HCT116 (cell line): ENCODE results near the gene IRAK4. TPM values are rescaled to one million over a fixed set of nuclear protein-coding genes. Genes with fewer than 3 reads are reported as not detected.

Source experiments
- ATAC-seq: fragments of 200-7000 bp; cut with Tn5 transposase; 2 replicates; pipeline ENCODE4 v1.9.1; 2020; ENCODE audit warnings: mild to moderate bottlenecking, moderate library complexity
- BruUV-seq: library from RNA; stranded (reverse); fragments of 400-500 nt; replicated peaks from 2 replicates; lab custom pipeline; 2021; lab: Mats Ljungman, UMichigan
- CTCF ChIA-PET: fragments of 300-600 bp; sonication (Branson Sonifier 250); formaldehyde crosslinking; loops from one replicate; lab custom pipeline; 2021; ENCODE audit warnings: antibody characterized with exemption; lab: Charles Lee
- POLR2A ChIA-PET: fragments of 300-600, 350-600 bp; sonication (Branson Sonifier 250); formaldehyde crosslinking; loops from one replicate; lab custom pipeline; 2021; ENCODE audit warnings: antibody characterized with exemption; lab: Charles Lee
- RAD21 ChIA-PET, 2 experiments: fragments of 300-600 bp; sonication (Branson Sonifier 250); formaldehyde crosslinking; loops; one replicate each; lab custom pipeline; 2023; ENCODE audit warnings: low total read pairs in 2 of 2; ENCODE audit not compliant: uncharacterized antibody in 2 of 2, unreplicated experiment in 2 of 2, low non-redundant PET in 1 of 2; lab: Charles Lee
- DNase-seq: peaks from one replicate; pipeline ENCODE4 v3.0.0-alpha.2; 2010; ENCODE audit warnings: low read depth, low spot score
- H2AFZ ChIP-seq: fragments of 200-600 bp; shearing (Covaris generic), sonication (generic); 2 replicates; pipeline ENCODE4 v1.6.1; 2017; ENCODE audit warnings: low read depth, mixed run types, mixed read lengths, antibody characterized with exemption, low read length; ENCODE audit not compliant: poor library complexity, severe bottlenecking
- H3K27ac ChIP-seq: 2 replicates; pipeline ENCODE4 v1.5.1; 2012; ENCODE audit warnings: low read depth, low read length
- H3K27me3 ChIP-seq: fragments of 200-600 bp; sonication (generic); 2 replicates; pipeline ENCODE4 v1.6.1; 2016; ENCODE audit warnings: mixed run types, low read length, mixed read lengths; ENCODE audit not compliant: insufficient read depth
- H3K36me3 ChIP-seq, 2 experiments: fragments of 200-500 bp in 1 of 2; fragments of 200-600 bp in 1 of 2; sonication (Bioruptor generic) in 1 of 2; sonication (generic) in 1 of 2; 2 replicates each; pipeline versions ENCODE4 v1.5.1 to v1.6.1; 2014 to 2016; ENCODE audit warnings: low read length in 2 of 2, inconsistent platforms in 1 of 2, mixed read lengths in 1 of 2, mixed run types in 1 of 2; ENCODE audit not compliant: insufficient read depth in 2 of 2, control insufficient read depth in 1 of 2
- H3K4me1 ChIP-seq, 2 experiments: fragments of 200-600 bp in 1 of 2; sonication (generic) in 1 of 2; 2 replicates each; pipeline versions ENCODE4 v1.5.1 to v1.6.1; 2012 to 2017; ENCODE audit warnings: low read length in 2 of 2, inconsistent platforms in 1 of 2, mild to moderate bottlenecking in 1 of 2, mixed read lengths in 1 of 2, mixed run types in 1 of 2, moderate library complexity in 1 of 2; ENCODE audit not compliant: insufficient read depth in 2 of 2, control insufficient read depth in 1 of 2
- H3K4me2 ChIP-seq: fragments of 200-600 bp; sonication (generic); 2 replicates; pipeline ENCODE4 v1.6.1; 2017; ENCODE audit warnings: mixed run types, low read length, mixed read lengths
- H3K4me3 ChIP-seq, 2 experiments: fragments of 200-600 bp in 1 of 2; sonication (generic) in 1 of 2; replicated peaks in 1 of 2; 2 replicates each; pipeline ENCODE4 v1.5.1; 2011 to 2016; ENCODE audit warnings: low read length in 2 of 2, control low read depth in 1 of 2, low read depth in 1 of 2, mild to moderate bottlenecking in 1 of 2, mixed read lengths in 1 of 2, mixed run types in 1 of 2
- H3K79me2 ChIP-seq: fragments of 200-600 bp; sonication (generic); 2 replicates; pipeline ENCODE4 v1.6.1; 2017; ENCODE audit warnings: mild to moderate bottlenecking, mixed run types, low read length, moderate library complexity, mixed read lengths; ENCODE audit not compliant: insufficient read depth
- H3K9ac ChIP-seq: fragments of 200-600 bp; sonication (generic); 2 replicates; pipeline ENCODE4 v1.6.1; 2016; ENCODE audit warnings: low read length, mixed read lengths
- H3K9me2 ChIP-seq: fragments of 200-600 bp; sonication (generic), shearing (Covaris generic); 2 replicates; pipeline ENCODE4 v1.6.1; 2017; ENCODE audit warnings: mixed run types, mild to moderate bottlenecking, moderate library complexity; ENCODE audit not compliant: insufficient read depth
- H3K9me3 ChIP-seq, 2 experiments: fragments of 200-500 bp in 1 of 2; fragments of 200-600 bp in 1 of 2; sonication (Bioruptor generic) in 1 of 2; sonication (generic) in 1 of 2; 2 replicates each; pipeline ENCODE4 v1.6.1; 2014 to 2017; ENCODE audit warnings: low read length in 2 of 2, mixed read lengths in 2 of 2, inconsistent platforms in 1 of 2, low read depth in 1 of 2, mild to moderate bottlenecking in 1 of 2, mixed run types in 1 of 2, moderate library complexity in 1 of 2; ENCODE audit not compliant: control insufficient read depth in 1 of 2, insufficient read depth in 1 of 2
- H4K20me1 ChIP-seq: fragments of 200-600 bp; sonication (generic), shearing (Covaris generic); 2 replicates; pipeline ENCODE4 v1.6.1; 2017; ENCODE audit warnings: mixed run types, mild to moderate bottlenecking, moderate library complexity; ENCODE audit not compliant: insufficient read depth
- CBX3 ChIP-seq: IDR thresholded peaks from 2 replicates; pipeline ENCODE4 v1.6.1; 2012; ENCODE audit warnings: low read depth
- CEBPB ChIP-seq: IDR thresholded peaks from 2 replicates; pipeline ENCODE4 v1.6.1; 2012; ENCODE audit warnings: low read depth
- CTCF ChIP-seq, 3 experiments: fragments of 200-600 bp in 1 of 3; sonication (generic) in 1 of 3; IDR thresholded peaks in 2 of 3; conservative IDR thresholded peaks in 1 of 3; 2 replicates each; pipeline ENCODE4 v1.5.1; 2012 to 2017; ENCODE audit warnings: low read depth in 2 of 3, low read length in 2 of 3, antibody characterized with exemption in 1 of 3, borderline replicate concordance in 1 of 3, control low read depth in 1 of 3, mild to moderate bottlenecking in 1 of 3, mixed read lengths in 1 of 3, mixed run types in 1 of 3, moderate library complexity in 1 of 3; ENCODE audit not compliant: insufficient read depth in 1 of 3
- EZH2 ChIP-seq: fragments of 200-600 bp; sonication (generic); IDR thresholded peaks from 2 replicates; pipeline ENCODE4 v1.6.1; 2017; ENCODE audit warnings: antibody characterized with exemption, mixed run types
- FOSL1 ChIP-seq: IDR thresholded peaks from 2 replicates; pipeline ENCODE4 v1.6.1; 2012; ENCODE audit warnings: low read depth
- JUND ChIP-seq: IDR thresholded peaks from 2 replicates; pipeline ENCODE4 v1.6.1; 2012
- REST ChIP-seq: IDR thresholded peaks from 2 replicates; pipeline ENCODE4 v1.6.1; 2012; ENCODE audit warnings: low read depth
- TCF7L2 ChIP-seq: IDR thresholded peaks from 2 replicates; pipeline ENCODE4 v1.7.0; 2011; ENCODE audit warnings: borderline replicate concordance, inconsistent platforms; ENCODE audit not compliant: insufficient read depth, insufficient read length; ENCODE audit errors: extremely low read depth
- ZNF274 ChIP-seq: fragments of 200-500 bp; sonication (Bioruptor generic); IDR thresholded peaks from 2 replicates; pipeline ENCODE4 v1.6.1; 2014; ENCODE audit warnings: mild to moderate bottlenecking, low read depth, low read length, inconsistent platforms
- intact Hi-C: fragments of 100-400 bp; cut with micrococcal nuclease; formaldehyde crosslinking; loops from 2 replicates; pipeline ENCODE4 v1.10.0; 2022
- total RNA-seq: library from RNA; stranded (reverse); gene quantifications from one replicate; pipeline ENCODE4 v1.2.1, GENCODE V29; 2021; ENCODE audit not compliant: unreplicated experiment
- TF ChIP-seq, protein P1 (sequence below): IDR thresholded peaks from 2 replicates; pipeline ENCODE4 v1.6.1; 2012

The IRAK4 gene
- total RNA-seq, 1 experiment from 2014 or later, result 6.9 TPM

GRCh38 chr12:43763769-43764168 is 5.0 kb downstream of the IRAK4 start:
- CTCF ChIA-PET, result no interaction called here
- RAD21 ChIA-PET, result no interaction called here

More at GRCh38 chr12:43763769-43764168, 5.0 kb downstream of the IRAK4 start:
- no peak overlapping the region for H2AFZ ChIP-seq
- no peaks in the 10 kb centered on the region for H3K79me2 ChIP-seq
- no peak overlapping the region for H3K4me2 ChIP-seq
- no peak overlapping the region for H3K9ac ChIP-seq
- no peak overlapping the region for H3K27ac ChIP-seq
- H3K4me1 ChIP-seq, result peaks cover 6 to 9% of the 10 kb centered on the region in 2 experiments; a peak in 3 of 4 replicates
- H3K4me3 ChIP-seq, result no peak overlapping the region
- DNase-seq (no peak), ATAC-seq (no peak)
- no TSS peak for BruUV-seq
- no peaks in the 10 kb centered on the region for H3K36me3 ChIP-seq
- no peaks in the 10 kb centered on the region for H3K27me3 ChIP-seq
- H4K20me1 ChIP-seq, result no peaks in the 10 kb centered on the region
- intact Hi-C loops, result no loop called here
- no peaks in the 10 kb centered on the region for H3K9me2 ChIP-seq
- H3K9me3 ChIP-seq, result no peaks in the 10 kb centered on the region
- no peak for TF ChIP-seq JUND
- no peak for TF ChIP-seq ZNF274
- no peak for TF ChIP-seq FOSL1
- no peak for TF ChIP-seq REST
- no peak for TF ChIP-seq CBX3
- TF ChIP-seq, protein P1, sequence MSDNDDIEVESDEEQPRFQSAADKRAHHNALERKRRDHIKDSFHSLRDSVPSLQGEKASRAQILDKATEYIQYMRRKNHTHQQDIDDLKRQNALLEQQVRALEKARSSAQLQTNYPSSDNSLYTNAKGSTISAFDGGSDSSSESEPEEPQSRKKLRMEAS, result no peak
- TF ChIP-seq TCF7L2, result no peak
- no peak for TF ChIP-seq CEBPB
- TF ChIP-seq EZH2, result no peak
- TF ChIP-seq CTCF (IDR thresholded peaks at IDR 0.05 in 2 of 3, conservative IDR thresholded peaks at IDR 0.05 in 1 of 3; ENCODE audit: borderline replicate concordance in 1 of 3, insufficient read depth in 1 of 3, low read depth in 2 of 3, low read length in 2 of 3), result no peak
- POLR2A ChIA-PET, result no interaction called here
